Activated CD4-positive, alpha-beta T cell treated with anti-CD3 and anti-CD28 coated beads, Interleukin-2, amount 10 ng/mL, durations not matched to agents 7 days and 5 days (primary cell): Measurements from ENCODE around the gene RPN2. TPM values are rescaled to one million over a fixed set of nuclear protein-coding genes. Genes with fewer than 3 reads are reported as not detected.

Source experiments
- CTCF ChIA-PET: fragments of 350-600 bp; sonication (Branson Sonifier 250); formaldehyde crosslinking; loops from one replicate; lab custom pipeline; 2021; ENCODE audit warnings: antibody characterized with exemption; lab: Charles Lee
- POLR2A ChIA-PET: fragments of 350-600 bp; sonication (Branson Sonifier 250); formaldehyde crosslinking; loops from one replicate; lab custom pipeline; 2021; ENCODE audit warnings: antibody characterized with exemption; lab: Charles Lee
- DNase-seq: peaks from one replicate; pipeline ENCODE4 v3.0.0-alpha.2; 2020
- H3K27ac Mint-ChIP-seq: one replicate; pipeline ENCODE4 v1.8.0; 2021; ENCODE audit warnings: mild to moderate bottlenecking, moderate library complexity, mixed read lengths
- H3K27me3 Mint-ChIP-seq: one replicate; pipeline ENCODE4 v1.8.0; 2021; ENCODE audit warnings: mixed read lengths
- H3K36me3 Mint-ChIP-seq: one replicate; pipeline ENCODE4 v1.8.0; 2021; ENCODE audit warnings: low read depth, mixed read lengths
- H3K4me1 Mint-ChIP-seq: one replicate; pipeline ENCODE4 v1.8.0; 2021; ENCODE audit warnings: mixed read lengths
- H3K4me3 Mint-ChIP-seq: one replicate; pipeline ENCODE4 v1.8.0; 2021; ENCODE audit warnings: mild to moderate bottlenecking, moderate library complexity, mixed read lengths
- H3K9me3 Mint-ChIP-seq: one replicate; pipeline ENCODE4 v1.8.0; 2021; ENCODE audit warnings: mixed read lengths
- total RNA-seq, 2 experiments: library from RNA; stranded (reverse); gene quantifications; one replicate each; pipeline ENCODE4 v1.2.3, GENCODE V29; 2021

Gene RPN2
- total RNA-seq, 2 experiments from 2014 or later, result 154 to 176 TPM

GRCh38 chr20:37238935-37239451 lies 59.9 kb downstream of the RPN2 start:
- H3K4me3 Mint-ChIP-seq, result no peak overlapping the region
- no peak overlapping the region for H3K27ac Mint-ChIP-seq
- H3K36me3 Mint-ChIP-seq, result peaks cover 60% of the 10 kb centered on the region
- no peaks in the 10 kb centered on the region for H3K27me3 Mint-ChIP-seq
- H3K4me1 Mint-ChIP-seq, result no peaks in the 10 kb centered on the region
- no peak for DNase-seq
- no peaks in the 10 kb centered on the region for H3K9me3 Mint-ChIP-seq
- ChIA-PET POLR2A (no interaction called here), CTCF (interaction anchor here (0.6 kb wide), 1 partner anchor 711 kb away, joined by 3 read pairs; no protein-coding TSS in a partner anchor)

- CTCF ChIA-PET, result interaction anchor here (0.8 kb wide), 1 partner anchor 10 kb away, joined by 3 read pairs; no protein-coding TSS in a partner anchor
- peak overlapping the region; percentile 39 for H3K27ac Mint-ChIP-seq
Observed at GRCh38 chr20:37240337-37241067, 61.4 kb downstream of the RPN2 start.

GRCh38 chr20:37242503-37242902 lies 63.4 kb downstream of the RPN2 start:
- no peaks in the 10 kb centered on the region for H3K9me3 Mint-ChIP-seq
- H3K4me1 Mint-ChIP-seq, result no peaks in the 10 kb centered on the region
- H3K27me3 Mint-ChIP-seq, result no peaks in the 10 kb centered on the region
- H3K36me3 Mint-ChIP-seq, result peaks cover 34% of the 10 kb centered on the region
- H3K4me3 Mint-ChIP-seq, result no peak overlapping the region
- ChIA-PET POLR2A (no interaction called here), CTCF (no interaction called here)
- H3K27ac Mint-ChIP-seq, result no peak overlapping the region
- no peak for DNase-seq

More at GRCh38 chr20:37240337-37241067, 61.4 kb downstream of the RPN2 start:
- no peaks in the 10 kb centered on the region for H3K4me1 Mint-ChIP-seq
- no peaks in the 10 kb centered on the region for H3K27me3 Mint-ChIP-seq
- no peaks in the 10 kb centered on the region for H3K9me3 Mint-ChIP-seq
- DNase-seq, result no peak
- POLR2A ChIA-PET, result interaction anchor here (0.6 kb wide), 1 partner anchor 321 kb away, joined by 3 read pairs; no protein-coding TSS in a partner anchor
- peaks cover 47% of the 10 kb centered on the region for H3K36me3 Mint-ChIP-seq
- no peak overlapping the region for H3K4me3 Mint-ChIP-seq

GRCh38 chr20:37243076-37243936 lies 64.2 kb downstream of the RPN2 start:
- no peaks in the 10 kb centered on the region for H3K4me1 Mint-ChIP-seq
- H3K9me3 Mint-ChIP-seq, result no peaks in the 10 kb centered on the region

GRCh38 chr20:37243937-37244571 lies 64.9 kb downstream of the RPN2 start:
- Mint-ChIP-seq H3K27ac (no peak overlapping the region), H3K4me1 (no peaks in the 10 kb centered on the region), H3K27me3 (no peaks in the 10 kb centered on the region), H3K4me3 (no peak overlapping the region), H3K36me3 (peaks cover 25% of the 10 kb centered on the region), H3K9me3 (no peaks in the 10 kb centered on the region)
- ChIA-PET POLR2A (no interaction called here), CTCF (no interaction called here)
- DNase-seq, result no peak

More at GRCh38 chr20:37243076-37243936, 64.2 kb downstream of the RPN2 start:
- POLR2A ChIA-PET, result no interaction called here
- Mint-ChIP-seq H3K4me3 (no peak overlapping the region), H3K36me3 (peaks cover 32% of the 10 kb centered on the region), H3K27ac (peak overlapping the region; percentile 55), H3K27me3 (no peaks in the 10 kb centered on the region)
- CTCF ChIA-PET, result no interaction called here
- no peak for DNase-seq

- no peaks in the 10 kb centered on the region for H3K27me3 Mint-ChIP-seq
- no peak overlapping the region for H3K4me3 Mint-ChIP-seq
- no peak for DNase-seq
- ChIA-PET CTCF (no interaction called here), POLR2A (no interaction called here)
- H3K4me1 Mint-ChIP-seq, result no peaks in the 10 kb centered on the region
- no peaks in the 10 kb centered on the region for H3K9me3 Mint-ChIP-seq
- no peak overlapping the region for H3K27ac Mint-ChIP-seq
- H3K36me3 Mint-ChIP-seq, result peaks cover 25% of the 10 kb centered on the region
Observed at GRCh38 chr20:37244572-37244957, 65.4 kb downstream of the RPN2 start.

- H3K27ac Mint-ChIP-seq, result no peak overlapping the region
Observed at GRCh38 chr20:37245216-37246150, 66.4 kb downstream of the RPN2 start.

GRCh38 chr20:37246736-37247135 lies 67.6 kb downstream of the RPN2 start:
- Mint-ChIP-seq H3K36me3 (peaks cover 15% of the 10 kb centered on the region), H3K9me3 (no peaks in the 10 kb centered on the region), H3K27ac (no peak overlapping the region), H3K4me3 (no peak overlapping the region), H3K4me1 (no peaks in the 10 kb centered on the region), H3K27me3 (no peaks in the 10 kb centered on the region)
- DNase-seq, result no peak
- ChIA-PET POLR2A (no interaction called here), CTCF (interaction anchor here (0.7 kb wide), 1 partner anchor 770 kb away, joined by 3 read pairs; no protein-coding TSS in a partner anchor)

More at GRCh38 chr20:37245216-37246150, 66.4 kb downstream of the RPN2 start:
- H3K9me3 Mint-ChIP-seq, result no peaks in the 10 kb centered on the region
- no peak for DNase-seq
- ChIA-PET CTCF (no interaction called here), POLR2A (no interaction called here)
- peaks cover 22% of the 10 kb centered on the region for H3K36me3 Mint-ChIP-seq
- no peaks in the 10 kb centered on the region for H3K4me1 Mint-ChIP-seq
- H3K4me3 Mint-ChIP-seq, result no peak overlapping the region
- no peaks in the 10 kb centered on the region for H3K27me3 Mint-ChIP-seq

- CTCF ChIA-PET, result interaction anchor here (0.6 to 1.1 kb wide), 2 partner anchors 17 to 920 kb away, joined by 3 to 7 read pairs; no protein-coding TSS in a partner anchor
- Mint-ChIP-seq H3K27ac (no peak overlapping the region), H3K4me1 (no peaks in the 10 kb centered on the region), H3K36me3 (peaks cover 11% of the 10 kb centered on the region), H3K4me3 (no peak overlapping the region), H3K27me3 (no peaks in the 10 kb centered on the region), H3K9me3 (no peaks in the 10 kb centered on the region)
- POLR2A ChIA-PET, result no interaction called here
- no peak for DNase-seq
Observed at GRCh38 chr20:37247547-37247946, 68.4 kb downstream of the RPN2 start.

- no peaks in the 10 kb centered on the region for H3K4me1 Mint-ChIP-seq
- no peak for DNase-seq
- ChIA-PET POLR2A (no interaction called here), CTCF (interaction anchor here (1.5 kb wide), 1 partner anchor 136 kb away, joined by 5 read pairs; no protein-coding TSS in a partner anchor)
- H3K9me3 Mint-ChIP-seq, result peaks cover 1% of the 10 kb centered on the region
- no peak overlapping the region for H3K27ac Mint-ChIP-seq
- H3K36me3 Mint-ChIP-seq, result no peaks in the 10 kb centered on the region
- H3K27me3 Mint-ChIP-seq, result no peaks in the 10 kb centered on the region
- no peak overlapping the region for H3K4me3 Mint-ChIP-seq
Observed at GRCh38 chr20:37249304-37249703, 70.2 kb downstream of the RPN2 start.

- Mint-ChIP-seq H3K27me3 (no peaks in the 10 kb centered on the region), H3K27ac (no peak overlapping the region), H3K36me3 (no peaks in the 10 kb centered on the region), H3K4me3 (no peak overlapping the region), H3K9me3 (peaks cover 3% of the 10 kb centered on the region), H3K4me1 (no peaks in the 10 kb centered on the region)
- ChIA-PET POLR2A (no interaction called here), CTCF (interaction anchor here (1.5 kb wide), 1 partner anchor 16 kb away, joined by 3 read pairs; no protein-coding TSS in a partner anchor)
- DNase-seq, result no peak
Observed at GRCh38 chr20:37251825-37252477, 72.8 kb downstream of the RPN2 start.
